HG02798 (cell line): ENCODE measurements around the gene S100A3.

Experiments used
- ATAC-seq: cut with Tn5 transposase; IDR thresholded peaks from one replicate; pipeline ENCODE4 v1.9.1; 2021; ENCODE audit warnings: mild to moderate bottlenecking; ENCODE audit not compliant: unreplicated experiment, poor library complexity

Gene S100A3

DNA sequence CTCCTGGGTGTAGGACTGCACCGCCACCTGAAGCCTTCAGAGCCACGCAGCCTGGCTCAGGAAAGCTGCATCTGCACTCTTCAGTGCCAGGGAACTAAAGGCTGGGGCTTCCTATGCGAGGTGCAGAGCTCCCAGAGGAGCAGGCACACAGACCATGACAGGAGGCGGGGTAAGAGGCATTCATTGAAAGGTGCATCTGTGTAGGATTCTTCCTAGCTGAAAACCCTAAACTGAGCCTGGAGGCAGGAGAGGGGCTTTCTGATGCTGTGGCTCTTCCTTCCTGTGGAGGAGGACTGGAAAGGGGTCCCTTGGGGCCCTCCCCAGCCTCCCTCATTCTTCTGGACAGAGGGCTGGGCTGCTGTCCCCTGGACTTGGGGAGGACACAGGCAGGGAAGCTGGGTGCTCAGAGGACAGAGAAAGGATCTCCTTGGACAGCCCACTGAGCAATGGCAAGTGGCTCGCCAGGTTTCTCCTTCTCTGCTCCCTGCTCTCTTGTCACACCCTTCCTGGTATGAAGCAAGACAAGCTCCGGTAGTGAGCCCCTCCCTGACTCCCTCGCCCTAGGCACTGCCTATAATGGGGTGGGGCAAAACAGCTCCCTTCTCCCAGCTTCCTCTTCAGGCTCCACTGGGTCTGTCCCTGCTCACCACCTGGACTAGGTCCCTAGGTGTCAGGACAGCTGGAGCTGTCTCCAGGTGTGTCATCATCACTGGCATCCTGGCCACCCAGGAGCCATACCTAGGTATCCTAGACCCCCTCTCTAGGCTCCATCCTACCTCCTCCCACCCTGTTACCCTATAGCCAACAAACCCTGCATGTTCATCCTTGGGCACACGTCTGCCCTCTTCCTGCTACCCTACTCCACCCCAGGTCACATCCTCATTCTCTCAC lies 33.3 kb downstream of the S100A3 start:
- no peak for ATAC-seq

DNA sequence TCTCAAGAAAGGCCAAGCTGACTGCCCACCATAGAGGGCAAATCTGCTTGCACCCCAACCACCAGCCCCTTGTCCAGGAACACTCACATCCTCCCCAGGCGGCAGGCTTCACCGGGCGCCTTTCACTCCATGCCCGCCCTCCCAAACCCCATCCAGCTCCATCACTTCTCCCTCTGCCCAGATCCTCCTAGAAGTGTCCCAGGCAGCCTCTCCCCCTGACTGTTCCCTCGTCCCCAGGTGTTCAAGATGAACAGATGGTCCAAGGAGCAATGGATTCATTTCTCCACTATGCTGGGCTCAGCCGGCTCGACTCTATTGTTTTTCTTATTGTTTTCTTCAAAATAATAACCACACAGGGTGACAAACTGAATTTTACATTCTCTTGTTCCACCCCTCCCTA lies 35.4 kb downstream of the S100A3 start:
- ATAC-seq = no peak

DNA sequence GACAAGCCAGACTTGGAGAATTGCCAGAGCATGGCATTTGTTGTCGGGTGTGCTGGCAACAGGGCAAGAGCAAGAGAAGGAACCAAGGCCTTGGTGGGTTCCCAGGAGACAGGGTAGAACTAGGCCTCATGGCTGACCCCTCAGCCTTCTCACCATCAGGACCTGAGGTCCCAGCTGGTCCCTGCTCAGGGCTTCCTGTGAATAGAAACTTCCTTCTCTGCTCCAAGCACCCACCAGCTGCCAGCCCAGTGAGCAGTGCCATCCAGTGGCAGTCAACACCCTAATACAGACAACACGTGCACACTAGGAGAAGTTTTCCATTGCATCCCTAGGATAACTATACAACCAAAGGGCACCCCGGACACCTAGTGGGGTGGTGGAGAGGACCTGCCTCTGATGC lies 36.0 kb downstream of the S100A3 start:
- no peak for ATAC-seq

DNA sequence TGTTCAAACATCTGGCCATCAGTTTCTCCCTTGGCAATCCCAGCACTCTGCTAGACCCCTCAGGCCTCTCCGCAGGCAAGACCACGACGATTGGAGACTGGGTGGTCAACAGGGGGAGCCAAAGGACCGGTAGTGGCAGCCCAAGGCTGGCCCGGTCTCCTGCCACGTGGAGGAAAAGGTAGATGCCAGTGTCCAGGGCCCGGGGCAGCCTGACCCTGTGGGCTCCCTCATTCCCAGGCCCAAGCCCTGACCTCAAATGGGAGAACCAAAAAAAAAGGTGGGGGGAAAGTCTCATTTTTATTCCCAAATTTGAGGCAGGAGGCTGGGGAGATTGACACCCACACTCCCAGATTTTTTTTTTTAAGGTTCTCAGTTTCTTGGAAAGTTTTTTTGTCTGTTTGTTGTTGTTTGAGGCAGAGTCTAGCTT lies 38.1 kb downstream of the S100A3 start:
- peak; percentile 71 for ATAC-seq

DNA sequence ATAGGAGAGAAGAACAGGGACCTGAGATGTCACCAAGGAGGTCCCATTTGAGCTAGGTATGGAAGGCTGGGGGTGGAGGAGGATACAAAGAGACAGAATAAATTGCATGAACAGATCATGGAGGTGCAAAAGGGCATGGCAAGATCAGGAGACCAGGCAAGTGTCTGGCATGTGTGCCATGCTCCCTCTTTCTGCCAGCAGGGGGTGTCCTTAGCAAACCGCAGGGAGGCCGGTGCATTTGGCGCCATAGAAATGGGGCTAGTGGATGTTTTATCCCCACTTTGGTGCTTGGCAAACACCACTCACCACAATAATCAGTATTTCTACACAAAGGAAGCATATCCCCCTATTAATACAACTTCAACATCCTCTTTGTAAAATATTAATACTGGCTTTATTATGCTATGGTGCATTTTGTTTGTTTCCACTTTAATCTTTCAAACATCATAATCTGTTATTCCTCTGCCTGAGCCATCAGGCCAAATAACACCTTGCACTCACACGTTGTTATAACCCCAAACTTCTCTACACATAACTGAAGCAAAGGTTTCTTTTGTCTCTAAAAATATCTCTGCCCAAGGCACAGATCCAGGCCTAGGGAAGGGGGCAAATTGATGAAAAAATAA lies 39.2 kb downstream of the S100A3 start:
- ATAC-seq = peak; percentile 39

DNA sequence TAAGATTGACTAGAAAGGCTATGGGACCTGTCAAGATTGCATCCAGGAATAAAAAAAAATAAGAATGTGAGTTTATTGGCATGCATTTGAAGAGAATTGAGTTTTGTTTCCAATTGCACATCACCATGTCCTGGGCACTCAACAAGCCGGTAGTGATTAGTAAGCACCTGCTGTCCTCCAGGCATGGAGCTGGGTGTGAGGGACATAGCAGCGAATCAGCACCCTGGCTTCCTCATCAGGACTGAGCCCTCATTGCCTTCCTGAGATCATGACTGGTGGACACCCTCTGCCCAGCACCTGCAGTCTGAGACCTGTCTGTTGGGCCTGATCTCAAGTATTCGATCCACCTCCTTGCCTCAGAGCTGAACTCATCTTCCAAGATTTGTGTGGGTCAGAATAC lies 40.0 kb downstream of the S100A3 start:
- no peak for ATAC-seq

DNA sequence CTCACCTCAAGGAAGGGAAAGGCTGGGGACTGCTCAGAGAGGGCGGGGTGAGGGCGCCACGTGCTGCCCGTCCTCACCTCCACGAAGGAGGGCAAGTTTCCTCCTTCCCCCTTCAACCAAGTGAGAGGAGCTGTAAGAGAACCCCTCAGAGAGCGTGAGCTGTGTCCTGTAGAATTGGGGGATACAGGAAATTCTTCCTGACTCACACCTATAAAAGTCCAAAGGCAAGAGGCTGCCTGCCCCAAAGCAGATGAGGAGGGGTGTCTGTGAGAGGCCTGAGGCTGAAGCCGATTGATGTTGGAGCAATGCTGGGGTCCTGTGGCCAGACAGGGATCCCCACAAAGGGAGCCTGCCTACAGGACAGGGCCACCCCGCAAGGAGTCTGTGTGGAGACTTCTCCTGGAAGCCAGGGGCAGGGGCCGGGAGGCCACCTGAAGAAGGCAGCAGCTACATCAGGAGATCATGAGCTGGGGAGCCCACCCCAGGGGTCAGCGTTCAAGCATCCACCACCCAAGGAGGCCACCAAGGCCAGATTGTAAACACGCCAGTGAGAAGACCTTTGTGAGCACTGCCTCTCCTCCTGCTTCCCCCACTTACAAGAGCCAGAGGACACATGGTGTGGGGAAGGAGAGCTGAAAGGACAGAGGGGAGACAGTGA lies 41.0 kb downstream of the S100A3 start:
- no peak for ATAC-seq

DNA sequence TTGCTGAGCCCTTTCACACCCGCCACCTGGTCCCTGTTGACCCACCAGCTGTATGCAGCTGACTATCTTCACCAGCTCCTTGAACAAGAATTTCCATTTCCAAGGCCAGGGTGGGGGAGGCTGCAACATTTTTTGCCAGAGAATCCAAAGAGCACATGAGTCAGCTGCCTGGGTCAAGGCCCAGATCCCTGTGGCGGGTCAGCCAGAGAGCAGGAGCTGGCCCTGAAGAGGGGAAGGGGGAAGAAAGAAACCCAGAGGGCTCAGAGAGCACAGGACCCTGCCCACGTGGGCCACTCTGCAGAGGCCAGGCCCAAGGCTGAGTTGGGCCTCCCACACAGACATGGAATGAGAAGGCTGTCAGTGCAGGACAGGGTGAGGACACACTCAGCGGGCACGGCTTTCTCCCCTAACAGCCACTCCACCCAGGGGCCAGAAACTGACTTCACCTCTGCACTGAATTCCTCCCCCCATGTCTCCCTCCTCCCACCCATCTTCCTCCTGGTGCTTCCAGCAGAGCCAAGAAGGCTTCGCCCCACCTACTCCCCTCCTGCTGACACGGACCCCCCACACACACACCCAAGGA lies 42.1 kb downstream of the S100A3 start:
- no peak for ATAC-seq

DNA sequence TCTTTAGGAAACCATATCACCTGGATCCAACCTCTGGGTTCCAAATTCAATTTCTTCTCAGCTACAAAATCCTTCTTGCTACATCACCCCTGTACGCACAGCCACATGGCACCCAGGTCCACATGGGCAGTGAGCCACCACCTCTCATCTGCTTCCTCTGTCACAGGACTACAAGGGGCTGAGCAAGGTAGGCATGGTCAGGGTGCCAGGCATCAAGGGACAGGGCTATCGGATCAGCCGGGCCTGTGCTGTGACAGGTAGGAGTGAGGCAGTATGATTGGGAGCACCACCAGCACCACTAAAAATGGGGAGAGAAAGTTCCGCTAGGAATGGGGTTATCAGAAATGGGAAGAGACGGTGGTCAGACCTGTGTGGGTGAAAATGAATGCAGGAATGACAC lies 42.7 kb downstream of the S100A3 start:
- ATAC-seq = no peak

DNA sequence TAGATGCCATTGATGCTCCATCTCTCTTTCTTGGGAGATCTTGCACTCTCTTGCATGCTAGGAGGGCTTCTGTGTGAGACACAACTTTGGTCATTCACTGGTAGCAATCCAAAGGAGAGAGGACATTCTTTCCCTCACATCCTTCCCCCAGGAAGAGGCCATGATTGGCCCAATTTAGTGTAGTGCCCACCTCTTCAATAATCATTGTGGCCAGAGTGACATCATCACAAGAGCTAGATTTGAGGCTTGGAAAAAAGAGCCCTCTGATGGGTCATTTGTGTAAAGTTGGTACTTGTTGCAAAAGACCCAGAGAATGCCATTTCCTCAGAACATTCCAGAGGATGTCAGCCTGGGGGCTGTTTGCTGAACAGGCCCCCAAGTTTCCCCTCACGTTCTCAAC lies 43.5 kb downstream of the S100A3 start:
- ATAC-seq = no peak

DNA sequence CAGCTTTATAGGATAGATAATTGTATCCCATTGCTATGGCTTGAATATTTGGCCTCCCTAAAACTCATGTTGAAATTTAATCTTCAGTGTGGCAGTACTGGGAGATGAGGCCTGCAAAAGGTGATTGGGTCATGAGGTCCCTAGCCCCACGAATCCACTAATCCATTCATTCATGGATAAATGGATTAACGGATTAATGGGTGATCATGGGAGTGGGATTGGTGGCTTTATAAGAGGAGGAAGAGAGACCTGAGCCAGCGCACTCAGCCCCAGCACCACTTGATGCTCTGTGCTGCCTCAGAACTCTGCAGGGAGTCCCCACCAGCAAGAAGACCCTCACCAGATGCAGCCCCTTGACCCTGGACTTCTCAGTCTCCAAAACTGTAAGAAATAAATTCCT lies 45.3 kb downstream of the S100A3 start:
- no peak for ATAC-seq

DNA sequence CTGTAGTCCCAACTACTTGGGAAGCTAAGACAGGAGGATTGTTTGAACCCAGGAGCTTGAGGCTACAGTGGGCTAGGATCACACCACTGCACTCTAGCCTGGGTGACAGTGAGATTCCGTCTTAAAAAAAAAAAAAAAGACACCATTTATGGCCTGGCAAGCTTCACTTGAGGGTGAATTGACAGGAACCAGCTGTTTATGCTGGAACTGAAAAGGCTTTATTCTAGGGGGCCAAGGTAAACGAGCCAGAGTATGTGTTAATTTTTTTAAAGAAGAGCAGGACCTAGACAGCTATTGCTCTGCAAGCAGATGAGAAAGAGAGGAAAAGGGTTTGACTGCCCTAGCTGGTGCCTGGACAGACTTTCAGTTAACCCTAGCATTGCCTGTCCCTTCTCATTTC lies 50.3 kb downstream of the S100A3 start:
- no peak for ATAC-seq
